ENCODE data around the gene CDH10.

DNA sequence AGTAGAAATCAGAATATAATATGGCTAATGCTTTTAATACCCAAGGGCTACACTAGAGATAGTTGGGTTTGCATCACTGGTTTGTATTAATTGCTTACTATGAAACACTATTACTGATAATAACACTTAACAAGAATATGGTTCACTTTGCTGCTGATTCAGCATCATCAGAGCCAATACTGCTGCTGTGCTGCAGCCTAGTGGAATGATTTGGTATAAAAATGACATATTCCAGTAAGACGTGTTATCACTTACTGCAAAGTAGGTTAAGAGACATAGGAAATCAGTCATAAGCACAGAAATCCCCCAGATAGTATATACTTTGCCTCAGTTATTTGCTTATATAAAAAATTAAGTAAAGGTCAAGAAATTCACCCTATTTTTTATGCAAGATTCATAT lies 2.8 kb downstream of the CDH10 start:
- TF ChIP-seq, protein P1, sequence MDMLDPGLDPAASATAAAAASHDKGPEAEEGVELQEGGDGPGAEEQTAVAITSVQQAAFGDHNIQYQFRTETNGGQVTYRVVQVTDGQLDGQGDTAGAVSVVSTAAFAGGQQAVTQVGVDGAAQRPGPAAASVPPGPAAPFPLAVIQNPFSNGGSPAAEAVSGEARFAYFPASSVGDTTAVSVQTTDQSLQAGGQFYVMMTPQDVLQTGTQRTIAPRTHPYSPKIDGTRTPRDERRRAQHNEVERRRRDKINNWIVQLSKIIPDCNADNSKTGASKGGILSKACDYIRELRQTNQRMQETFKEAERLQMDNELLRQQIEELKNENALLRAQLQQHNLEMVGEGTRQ (CRISPR knock-in tag; IDR thresholded peaks at IDR 0.05): no peak
- no peak for TF ChIP-seq CBFB (CRISPR knock-in tag; IDR thresholded peaks at IDR 0.05; ENCODE audit: low read depth)
- TF ChIP-seq, protein P2, sequence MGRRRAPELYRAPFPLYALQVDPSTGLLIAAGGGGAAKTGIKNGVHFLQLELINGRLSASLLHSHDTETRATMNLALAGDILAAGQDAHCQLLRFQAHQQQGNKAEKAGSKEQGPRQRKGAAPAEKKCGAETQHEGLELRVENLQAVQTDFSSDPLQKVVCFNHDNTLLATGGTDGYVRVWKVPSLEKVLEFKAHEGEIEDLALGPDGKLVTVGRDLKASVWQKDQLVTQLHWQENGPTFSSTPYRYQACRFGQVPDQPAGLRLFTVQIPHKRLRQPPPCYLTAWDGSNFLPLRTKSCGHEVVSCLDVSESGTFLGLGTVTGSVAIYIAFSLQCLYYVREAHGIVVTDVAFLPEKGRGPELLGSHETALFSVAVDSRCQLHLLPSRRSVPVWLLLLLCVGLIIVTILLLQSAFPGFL (CRISPR knock-in tag; IDR thresholded peaks at IDR 0.05; ENCODE audit: borderline replicate concordance): no peak
- TF ChIP-seq, protein P3, sequence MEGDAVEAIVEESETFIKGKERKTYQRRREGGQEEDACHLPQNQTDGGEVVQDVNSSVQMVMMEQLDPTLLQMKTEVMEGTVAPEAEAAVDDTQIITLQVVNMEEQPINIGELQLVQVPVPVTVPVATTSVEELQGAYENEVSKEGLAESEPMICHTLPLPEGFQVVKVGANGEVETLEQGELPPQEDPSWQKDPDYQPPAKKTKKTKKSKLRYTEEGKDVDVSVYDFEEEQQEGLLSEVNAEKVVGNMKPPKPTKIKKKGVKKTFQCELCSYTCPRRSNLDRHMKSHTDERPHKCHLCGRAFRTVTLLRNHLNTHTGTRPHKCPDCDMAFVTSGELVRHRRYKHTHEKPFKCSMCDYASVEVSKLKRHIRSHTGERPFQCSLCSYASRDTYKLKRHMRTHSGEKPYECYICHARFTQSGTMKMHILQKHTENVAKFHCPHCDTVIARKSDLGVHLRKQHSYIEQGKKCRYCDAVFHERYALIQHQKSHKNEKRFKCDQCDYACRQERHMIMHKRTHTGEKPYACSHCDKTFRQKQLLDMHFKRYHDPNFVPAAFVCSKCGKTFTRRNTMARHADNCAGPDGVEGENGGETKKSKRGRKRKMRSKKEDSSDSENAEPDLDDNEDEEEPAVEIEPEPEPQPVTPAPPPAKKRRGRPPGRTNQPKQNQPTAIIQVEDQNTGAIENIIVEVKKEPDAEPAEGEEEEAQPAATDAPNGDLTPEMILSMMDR (IDR thresholded peaks at IDR 0.05): 0 out of 2 replicates have a peak, but pooled peaks have one; percentile 12
- no peak for TF ChIP-seq NR2C2 (CRISPR knock-in tag; IDR thresholded peaks at IDR 0.05)
- TF ChIP-seq, protein P4, sequence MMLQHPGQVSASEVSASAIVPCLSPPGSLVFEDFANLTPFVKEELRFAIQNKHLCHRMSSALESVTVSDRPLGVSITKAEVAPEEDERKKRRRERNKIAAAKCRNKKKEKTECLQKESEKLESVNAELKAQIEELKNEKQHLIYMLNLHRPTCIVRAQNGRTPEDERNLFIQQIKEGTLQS (CRISPR knock-in tag; conservative IDR thresholded peaks at IDR 0.05): no peak
